GM21529 (cell line): ENCODE results near the gene GPR146.

Experiments
- ATAC-seq: cut with Tn5 transposase; IDR thresholded peaks from one replicate; pipeline ENCODE4 v1.9.1; 2021; ENCODE audit not compliant: unreplicated experiment

Gene GPR146

GRCh38 chr7:1056785-1057410 lies 12.6 kb downstream of the GPR146 start:
- no peak for ATAC-seq

- ATAC-seq = no peak
Observed at GRCh38 chr7:1057416-1058291, 13.3 kb downstream of the GPR146 start.

DNA sequence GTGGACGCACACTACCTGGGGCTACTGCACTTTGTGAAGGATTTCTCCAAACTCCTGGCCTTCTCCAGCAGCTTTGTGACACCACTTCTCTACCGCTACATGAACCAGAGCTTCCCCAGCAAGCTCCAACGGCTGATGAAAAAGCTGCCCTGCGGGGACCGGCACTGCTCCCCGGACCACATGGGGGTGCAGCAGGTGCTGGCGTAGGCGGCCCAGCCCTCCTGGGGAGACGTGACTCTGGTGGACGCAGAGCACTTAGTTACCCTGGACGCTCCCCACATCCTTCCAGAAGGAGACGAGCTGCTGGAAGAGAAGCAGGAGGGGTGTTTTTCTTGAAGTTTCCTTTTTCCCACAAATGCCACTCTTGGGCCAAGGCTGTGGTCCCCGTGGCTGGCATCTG lies 14.0 kb downstream of the GPR146 start:
- ATAC-seq = no peak

- no peak for ATAC-seq
Observed at GRCh38 chr7:1058821-1059199, 14.5 kb downstream of the GPR146 start.

DNA sequence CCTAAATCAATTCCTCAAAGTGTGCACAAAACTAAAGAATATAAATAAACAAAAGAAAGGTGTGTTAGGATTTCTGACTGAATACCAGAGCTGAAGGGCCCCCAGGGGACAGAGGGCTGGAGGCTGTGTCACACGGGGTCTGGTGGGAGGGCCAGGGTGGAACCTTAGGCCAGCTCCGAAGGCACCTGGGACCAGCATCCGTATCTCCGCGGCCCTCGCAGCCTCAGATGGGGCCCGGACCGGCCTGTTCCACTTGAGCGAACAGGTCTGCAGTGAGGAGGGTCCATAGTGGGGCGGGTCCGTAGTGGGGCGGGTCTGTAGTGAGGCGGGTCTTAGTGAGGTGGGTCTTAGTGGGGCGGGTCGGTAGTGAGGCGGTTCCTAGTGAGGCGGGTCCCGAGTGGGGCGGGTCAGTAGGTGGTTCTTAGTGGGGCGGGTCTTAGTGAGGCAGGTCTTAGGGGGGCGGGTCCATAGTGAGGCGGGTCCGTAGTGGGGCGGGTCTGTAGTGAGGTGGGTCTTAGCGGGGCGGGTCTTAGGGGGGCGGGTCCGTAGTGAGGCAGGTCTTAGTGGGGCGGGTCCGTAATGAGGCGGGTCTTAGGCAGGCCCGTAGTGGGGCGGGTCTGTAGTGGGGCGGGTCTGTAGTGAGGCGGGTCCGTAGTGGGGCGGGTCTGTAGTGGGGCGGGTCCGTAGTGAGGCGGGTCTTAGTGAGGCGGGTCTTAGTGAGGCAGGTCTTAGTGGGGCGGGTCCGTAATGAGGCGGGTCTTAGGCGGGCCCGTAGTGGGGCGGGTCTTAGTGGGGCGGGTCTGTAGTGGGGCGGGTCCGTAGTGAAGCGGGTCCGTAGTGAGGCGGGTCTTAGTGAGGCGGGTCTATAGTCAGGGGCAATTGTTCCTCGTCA lies 15.1 kb downstream of the GPR146 start:
- peak; percentile 34 for ATAC-seq

GRCh38 chr7:1060315-1061072 lies 16.1 kb downstream of the GPR146 start:
- ATAC-seq = no peak

DNA sequence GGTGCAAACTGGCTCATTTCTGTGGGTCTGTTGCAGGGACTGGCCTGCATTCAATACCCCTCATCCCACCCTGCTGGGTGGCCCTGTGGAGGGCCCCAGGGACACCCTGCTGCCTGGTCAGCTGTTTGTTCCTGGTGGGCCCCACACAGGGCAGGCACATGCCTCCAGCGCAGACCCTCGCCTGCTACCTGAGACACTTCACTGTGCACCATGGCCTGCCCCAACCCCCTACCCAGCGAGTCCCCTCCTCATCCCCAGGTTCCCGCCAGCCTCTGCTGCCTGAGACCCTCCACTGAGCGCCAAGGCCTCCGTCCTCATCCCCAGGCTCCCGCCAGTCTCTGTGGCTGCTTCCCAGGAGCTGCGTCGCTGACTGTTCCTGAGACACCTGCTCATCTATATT lies 16.8 kb downstream of the GPR146 start:
- ATAC-seq = no peak

DNA sequence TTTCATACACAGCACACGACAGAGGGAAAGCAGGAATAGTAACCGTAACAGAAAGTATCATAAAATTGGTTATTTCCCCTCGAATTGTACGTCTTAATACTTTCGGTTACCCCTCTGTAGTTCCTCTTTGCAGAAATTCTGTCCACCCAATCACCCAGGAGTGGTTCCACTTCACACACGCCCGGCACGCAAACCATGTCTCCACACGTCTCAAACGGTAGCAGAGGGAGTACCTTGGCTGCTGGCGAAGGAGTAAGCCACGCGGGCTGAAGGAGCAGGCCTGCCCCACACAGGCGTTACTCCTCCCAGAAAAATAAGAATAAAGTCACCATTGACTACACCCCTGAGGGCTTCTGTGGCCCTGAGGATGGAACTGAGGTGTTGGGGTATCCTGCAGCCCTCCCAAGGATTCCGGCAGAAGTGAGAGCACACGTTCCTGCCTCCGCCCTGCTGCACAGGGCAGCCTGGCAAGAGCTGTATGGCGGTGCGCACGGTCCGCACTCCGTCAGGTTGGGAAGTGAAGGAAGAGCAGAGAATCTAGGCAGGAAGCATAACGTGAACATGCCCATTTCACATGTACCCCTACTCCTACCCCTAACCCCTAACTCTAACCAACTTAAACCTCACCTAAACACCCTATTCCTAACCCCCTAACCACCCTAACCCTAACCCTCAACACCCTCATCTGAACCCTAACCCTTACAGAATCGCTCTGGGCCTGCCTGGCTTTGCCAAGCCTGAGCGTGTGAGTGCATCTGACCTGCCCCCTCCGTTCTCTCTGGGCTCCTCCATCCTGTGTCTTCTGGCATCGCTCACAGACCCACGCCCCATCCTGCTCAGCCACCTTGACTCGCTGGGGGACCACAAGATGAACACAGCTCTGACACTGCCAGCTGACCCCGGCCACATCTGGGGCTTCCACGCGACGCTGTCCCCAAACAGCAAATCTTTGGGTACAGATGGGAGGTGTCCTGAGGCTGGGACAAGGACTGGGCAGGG lies 18.2 kb downstream of the GPR146 start:
- ATAC-seq = peak; percentile 63

DNA sequence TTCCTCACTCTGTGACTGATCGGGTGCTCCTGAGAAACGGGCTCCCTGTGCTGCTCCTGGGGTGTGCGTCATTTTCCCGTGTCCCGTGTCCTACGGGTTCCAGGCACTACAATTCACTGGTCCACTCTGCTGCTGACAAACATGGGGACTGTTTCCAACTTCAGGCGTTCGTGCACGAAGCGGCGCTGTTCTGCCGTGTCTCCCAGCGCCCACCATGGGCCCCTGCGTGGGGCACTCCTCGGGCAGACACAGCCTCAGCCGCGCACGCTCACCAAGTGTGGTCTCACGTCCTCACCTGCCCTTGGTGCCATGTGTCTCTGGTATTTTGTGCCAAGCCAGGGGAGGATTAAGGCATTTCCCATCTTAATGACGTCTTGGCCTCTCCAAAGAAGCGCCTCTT lies 19.0 kb downstream of the GPR146 start:
- ATAC-seq = no peak

DNA sequence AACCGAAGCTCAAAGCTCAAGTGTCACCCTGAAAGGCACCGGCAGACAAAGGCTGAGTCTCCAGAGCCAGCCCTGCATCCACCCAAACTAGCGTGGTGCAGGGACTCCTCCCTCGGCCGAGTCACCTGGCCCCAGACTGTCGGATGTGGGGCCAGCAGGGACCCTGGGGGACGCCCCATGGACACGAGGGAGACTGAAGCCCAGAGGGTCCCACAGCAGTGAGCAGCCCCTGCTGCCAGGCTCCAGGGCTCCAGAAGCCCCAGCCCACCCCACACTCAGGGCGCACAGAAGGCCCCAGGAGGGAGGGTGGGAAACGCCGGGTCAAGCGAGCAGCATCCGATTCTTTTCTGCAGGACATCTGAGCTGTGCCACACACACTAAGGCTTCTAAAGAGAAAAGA lies 20.2 kb downstream of the GPR146 start:
- no peak for ATAC-seq

DNA sequence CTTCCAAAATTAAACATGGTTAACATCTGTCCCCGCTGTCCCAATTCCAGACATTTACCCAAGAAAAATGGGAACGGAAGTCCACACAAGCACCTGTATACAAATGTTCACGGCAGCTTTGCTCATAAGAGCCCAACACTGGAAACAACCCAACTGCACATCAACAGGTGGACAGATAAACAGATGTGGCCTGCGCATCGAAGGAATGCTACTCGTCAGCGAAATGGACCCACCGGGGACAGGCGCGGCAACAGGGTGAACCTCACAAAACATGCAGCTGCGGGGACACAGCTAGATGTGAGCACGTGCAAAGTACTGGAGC lies 20.9 kb downstream of the GPR146 start:
- no peak for ATAC-seq

GRCh38 chr7:1065585-1066241 lies 21.4 kb downstream of the GPR146 start:
- peak; percentile 57 for ATAC-seq

DNA sequence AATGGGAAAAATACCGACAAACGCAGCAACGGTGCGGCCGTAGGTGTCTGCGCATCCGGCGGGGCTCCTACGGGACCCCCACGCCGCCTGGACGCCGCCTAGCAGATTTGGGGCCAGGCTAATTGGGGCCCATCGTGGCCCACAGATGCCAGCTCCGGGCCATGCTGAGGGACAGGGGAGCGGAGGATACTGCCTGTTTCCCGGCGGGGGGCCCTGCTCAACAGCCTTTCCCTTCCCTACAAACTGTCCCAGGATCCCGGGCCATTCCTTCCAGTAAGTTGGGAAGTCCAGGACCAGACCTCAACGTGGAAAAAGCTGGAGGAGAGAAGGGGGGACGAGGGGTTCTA lies 21.9 kb downstream of the GPR146 start:
- ATAC-seq = no peak

DNA sequence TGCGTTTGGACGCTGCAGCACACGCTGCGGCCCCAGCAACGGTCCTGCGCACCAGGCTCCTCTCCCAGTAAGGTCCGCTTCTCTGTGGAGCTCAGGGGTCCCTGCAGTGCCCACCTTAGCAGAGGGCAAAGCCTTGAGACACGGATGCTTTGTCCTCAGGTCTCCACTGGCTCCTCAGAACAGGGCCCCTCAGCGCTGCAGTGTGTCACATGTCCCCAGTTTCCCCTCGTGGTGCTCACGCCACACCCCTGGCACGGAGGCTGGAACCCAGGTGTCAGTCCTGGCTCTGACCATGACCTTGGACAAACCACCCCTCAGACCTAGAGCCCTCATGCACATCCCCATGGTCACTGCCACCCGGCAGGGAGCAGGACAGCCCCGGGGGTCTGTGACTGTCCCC lies 23.7 kb downstream of the GPR146 start:
- ATAC-seq = no peak

DNA sequence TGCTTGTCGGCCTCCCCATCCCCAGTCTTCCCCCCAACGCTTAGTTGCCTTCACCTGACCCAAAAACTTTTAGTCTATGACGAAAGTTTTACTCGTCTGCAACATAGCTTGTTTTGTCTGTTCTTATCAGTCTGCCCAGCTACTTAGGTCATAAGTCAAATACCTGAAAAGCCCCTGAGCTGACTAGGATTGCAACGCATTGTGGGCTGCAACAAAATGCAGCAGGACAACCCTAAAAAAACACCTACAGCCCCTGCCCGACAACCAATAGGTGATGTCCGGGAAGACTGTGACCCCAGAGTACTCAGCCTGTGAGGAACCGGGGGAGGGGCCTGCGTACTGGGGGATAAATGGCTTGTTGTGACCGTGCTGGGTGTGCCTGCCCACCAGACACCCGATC lies 24.3 kb downstream of the GPR146 start:
- ATAC-seq = no peak

GRCh38 chr7:1070544-1071011 lies 26.2 kb downstream of the GPR146 start:
- ATAC-seq = no peak

GRCh38 chr7:1071731-1072254 lies 27.4 kb downstream of the GPR146 start:
- ATAC-seq = no peak

DNA sequence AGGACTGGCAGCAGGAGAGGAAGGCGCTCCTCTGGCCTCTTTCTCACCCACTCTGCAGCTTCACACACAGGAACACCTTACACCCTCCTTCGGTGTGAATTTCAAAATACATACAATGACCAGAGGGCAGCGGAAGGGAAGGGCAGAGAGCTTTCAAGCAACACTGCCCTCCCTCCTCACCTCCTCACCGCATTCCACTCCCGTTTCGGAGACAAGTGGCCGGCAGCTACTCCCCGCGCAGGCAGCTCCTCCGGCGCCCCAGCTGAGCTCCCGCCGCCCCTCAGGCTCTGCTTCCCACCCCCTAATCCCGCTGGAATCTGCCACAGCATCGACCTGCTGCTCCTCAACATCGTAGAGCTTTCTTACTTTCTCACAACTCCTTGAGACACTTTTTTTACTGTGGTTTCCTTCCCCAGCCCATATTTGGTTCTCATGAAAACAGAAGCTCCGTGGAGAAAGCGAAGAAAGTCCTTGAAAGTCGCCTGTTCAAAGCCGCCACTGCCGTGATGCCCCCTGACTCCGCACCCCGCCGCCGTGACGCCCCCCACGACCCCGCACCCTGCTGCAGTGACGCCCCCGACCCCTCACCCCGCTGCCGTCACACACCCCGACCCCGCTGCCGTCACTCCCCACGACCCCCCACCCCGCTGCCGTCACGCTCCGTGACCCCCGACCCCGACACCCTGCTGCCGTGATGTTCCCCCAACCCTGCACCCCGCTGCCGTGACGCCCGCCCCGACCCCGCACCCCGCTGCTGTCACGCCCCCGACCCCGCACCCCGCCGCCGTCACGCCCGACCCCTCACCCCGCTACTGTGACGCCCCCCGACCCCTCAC lies 29.0 kb downstream of the GPR146 start:
- ATAC-seq = no peak
